ENCODE measurements around the gene C20orf144. TPM values are rescaled to one million over a fixed set of nuclear protein-coding genes. Genes with fewer than 3 reads are reported as not detected.

Gene C20orf144
- polyA plus RNA-seq, 2 of the 4 experiments (the other 2 are of a cell fraction) = 0.10 to 0.12 TPM

- ATAC-seq = no peak
- POLR2A ChIA-PET = interaction anchor here (1.3 kb wide), 1 partner anchor 23 kb away, joined by 3 read pairs; no protein-coding TSS in a partner anchor
- H3K4me2 ChIP-seq = peak overlapping the region; percentile 81
- FAIRE-seq = no peak
- TF ChIP-seq HES2 (IDR thresholded peaks at IDR 0.05) (no peak), JUN (IDR thresholded peaks at IDR 0.05) (no peak)
- peaks cover 24% of the 10 kb centered on the region for H3K4me1 ChIP-seq
- CTCF ChIA-PET = interaction anchor here (0.8 to 1.3 kb wide), 5 partner anchors 18 to 382 kb away, joined by 3 to 4 read pairs (median 3); partner anchors contain the start of genes ACTL10 and ZNF341
- peak overlapping the region; percentile 60 to 77 for H3K27ac ChIP-seq
- WGBS (ENCODE audit: missing lambda C conversion rate) = 80% methylated on average over 14 of the region's 14 CpGs
- peak overlapping the region; percentile 36 for H3K4me3 ChIP-seq
- H3K9me3 ChIP-seq = no peaks in the 10 kb centered on the region
- no peak for DNase-seq (ENCODE audit: low read depth in 1 of 2, low spot score in 1 of 2)
These were observed 24.8 kb downstream of the C20orf144 start for GRCh38 chr20:33686984-33687366.

- TF ChIP-seq HEYL (CRISPR knock-in tag; IDR thresholded peaks at IDR 0.05) (no peak), HMGXB4 (CRISPR knock-in tag; IDR thresholded peaks at IDR 0.05; ENCODE audit: borderline replicate concordance) (no peak), MAX (IDR thresholded peaks at IDR 0.05) (no peak), MYC (IDR thresholded peaks at IDR 0.05; ENCODE audit: borderline replicate concordance, low read length) (no peak), TFCP2L1 (CRISPR knock-in tag; IDR thresholded peaks at IDR 0.05) (no peak), RAD21 (conservative IDR thresholded peaks at IDR 0.05 in 1 of 2, IDR thresholded peaks at IDR 0.05 in 1 of 2) (no peak), ELK1 (IDR thresholded peaks at IDR 0.05; ENCODE audit: low read depth, low read length) (no peak), POLR2A (IDR thresholded peaks at IDR 0.05; ENCODE audit: low read length) (no peak), E2F6 (IDR thresholded peaks at IDR 0.05; ENCODE audit: borderline replicate concordance, low read depth) (no peak), RARB (CRISPR knock-in tag; IDR thresholded peaks at IDR 0.05) (no peak), EHMT2 (IDR thresholded peaks at IDR 0.05; ENCODE audit: low read depth) (no peak), ZFP36 (IDR thresholded peaks at IDR 0.05; ENCODE audit: borderline replicate concordance, partially characterized antibody) (no peak), NFE2L2 (conservative IDR thresholded peaks at IDR 0.05; ENCODE audit: low read length) (no peak), PHF8 (IDR thresholded peaks at IDR 0.05; ENCODE audit: borderline replicate concordance, low read depth) (no peak), ZSCAN20 (CRISPR knock-in tag; IDR thresholded peaks at IDR 0.05) (no peak), MAZ (IDR thresholded peaks at IDR 0.05; ENCODE audit: borderline replicate concordance, low read depth, low read length) (no peak), POLR2AphosphoS2 (conservative IDR thresholded peaks at IDR 0.05; ENCODE audit: low read length) (no peak), ZC3H11A (IDR thresholded peaks at IDR 0.05) (no peak), FOXS1 (CRISPR knock-in tag; IDR thresholded peaks at IDR 0.05) (no peak), SMC3 (IDR thresholded peaks at IDR 0.05) (no peak)
- Histone ChIP-seq H3K27ac (no peak overlapping the region), H3K9me3 (no peaks in the 10 kb centered on the region), H3K4me1 (peaks cover 23% of the 10 kb centered on the region), H3K4me3 (no peak overlapping the region), H3K4me2 (no peak overlapping the region)
- WGBS (ENCODE audit: missing lambda C conversion rate) = 84% methylated on average over 8 of the region's 8 CpGs
- DNase-seq (ENCODE audit: low read depth in 1 of 2, low spot score in 1 of 2) (no peak), ATAC-seq (no peak), FAIRE-seq (no peak)
- ChIA-PET CTCF (interaction anchor here (0.8 to 1.3 kb wide), 7 partner anchors 9 to 382 kb away, joined by 3 to 4 read pairs (median 3); partner anchors contain the start of genes ACTL10 and ZNF341), POLR2A (interaction anchor here (1.3 kb wide), 1 partner anchor 24 kb away, joined by 3 read pairs; no protein-coding TSS in a partner anchor)
These were observed 25.3 kb downstream of the C20orf144 start for GRCh38 chr20:33687370-33687915.

All from A549 (cell line).